SH-SY5Y (cell line): ENCODE data around the gene TMEM151A.

Source experiments
- GATA2 ChIP-seq: IDR thresholded peaks from 2 replicates; pipeline ENCODE4 v1.6.1; 2011; ENCODE audit warnings: mild to moderate bottlenecking, low read depth, low read length
- GATA3 ChIP-seq: IDR thresholded peaks from 2 replicates; pipeline ENCODE4 v1.6.1; 2011; ENCODE audit warnings: low read depth, mild to moderate bottlenecking, low read length, moderate library complexity

DNA sequence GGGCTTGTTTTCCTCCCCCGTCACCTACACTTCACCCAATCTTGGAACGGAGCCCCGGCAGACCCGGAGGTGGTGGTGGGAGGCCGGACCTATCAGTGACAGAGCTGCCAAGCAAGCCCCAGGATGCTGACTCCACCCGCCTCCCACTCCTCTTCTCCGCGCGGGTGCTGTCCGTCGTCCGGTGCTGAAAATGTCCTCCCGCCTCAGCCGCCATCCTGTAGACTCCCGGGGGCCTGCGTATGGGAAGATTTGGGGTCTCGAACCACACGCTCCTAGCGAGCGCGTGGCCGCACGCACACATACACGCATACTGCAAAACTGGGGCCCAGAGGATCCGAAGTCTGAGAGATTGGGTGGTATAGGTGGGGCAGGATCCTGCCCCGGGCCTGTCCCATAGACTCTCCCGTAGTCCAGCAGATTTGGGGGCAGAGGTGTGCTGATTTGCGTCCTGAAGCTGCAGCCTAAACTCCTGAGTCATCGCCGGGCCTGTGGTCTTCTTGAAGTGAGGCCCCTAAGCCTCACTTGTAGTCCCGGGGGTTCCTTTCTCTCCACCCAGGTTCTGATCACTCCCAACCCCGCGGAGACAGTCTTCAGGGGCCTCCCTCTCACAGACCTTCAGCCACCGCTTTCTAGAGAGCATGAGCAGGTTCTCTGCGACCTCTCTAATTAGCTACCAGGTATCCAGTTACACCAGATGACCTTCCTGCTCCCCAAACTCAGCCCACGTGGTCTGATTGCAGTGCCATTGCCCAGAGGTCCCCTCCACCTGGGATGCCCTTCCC is 2.0 kb upstream of the TMEM151A start:
- TF ChIP-seq GATA2 (no peak), GATA3 (no peak)
